ENCODE measurements around the gene IFNL1.

GRCh38 chr19:39251081-39251480 lies 45.1 kb upstream of the IFNL1 start:
- TF ChIP-seq POLR2A (IDR thresholded peaks at IDR 0.05; ENCODE audit: low read length), result no peak
- TF ChIP-seq GATA1 (IDR thresholded peaks at IDR 0.05; ENCODE audit: low read depth, low read length), result no peak
